D721Med (cell line): ENCODE measurements around the gene SLC5A12.

ENCODE experiments used
- DNase-seq: peaks from one replicate; pipeline ENCODE4 v3.0.0; 2011; ENCODE audit warnings: low spot score; ENCODE audit not compliant: insufficient read length
- FAIRE-seq: peaks from 2 replicates; lab custom pipeline; 2011; peaks lifted over from hg19 to GRCh38; lab: Jason Lieb, UNC
- CTCF ChIP-seq: IDR thresholded peaks from 2 replicates; pipeline ENCODE4 v1.5.1; 2012; ENCODE audit warnings: mild to moderate bottlenecking, control low read depth; ENCODE audit not compliant: insufficient read depth; ENCODE audit errors: missing control alignments

Gene SLC5A12

GRCh38 chr11:26622181-26622580 lies 99.7 kb downstream of the SLC5A12 start:
- DNase-seq (no peak), FAIRE-seq (no peak)
- no peak for TF ChIP-seq CTCF

- no peak for DNase-seq
- no peak for TF ChIP-seq CTCF
- FAIRE-seq, result no peak
Observed at GRCh38 chr11:26621132-26621531, 100.7 kb downstream of the SLC5A12 start.

GRCh38 chr11:26620282-26621045 lies 101.4 kb downstream of the SLC5A12 start:
- no peak for DNase-seq
- TF ChIP-seq CTCF, result no peak
- no peak for FAIRE-seq

- DNase-seq, result no peak
- TF ChIP-seq CTCF, result no peak
Observed at GRCh38 chr11:26618441-26618840, 103.4 kb downstream of the SLC5A12 start.

More at GRCh38 chr11:26618441-26618840, 103.4 kb downstream of the SLC5A12 start:
- FAIRE-seq, result no peak
